Natural killer cell treated with Interleukin-12 subunit alpha and Interleukin-12 subunit beta and Interleukin-15 and Interleukin-18, amount 100 ng/mL, for 72 hours (primary cell): ENCODE measurements around the gene INF2. TPM values are rescaled to one million over a fixed set of nuclear protein-coding genes. Genes with fewer than 3 reads are reported as not detected.

Experiments used
- ATAC-seq, 2 donors: fragments of 150-1000 bp; cut with Tn5 transposase in 1 of 2; sonication (Bioruptor Pico), chemical (Tn5 transposase) in 1 of 2; 2 replicates each; pipeline ENCODE4 v1.10.0; 2021
- DNase-seq: peaks from one replicate; pipeline ENCODE4 v3.0.0; 2022; ENCODE audit warnings: low spot score
- H3K27ac Mint-ChIP-seq, 2 donors: 1 replicate in 1 of 2; 2 replicates in 1 of 2; pipeline ENCODE4 v1.8.0; 2022; ENCODE audit warnings: mixed read lengths in 2 of 2, mild to moderate bottlenecking in 1 of 2, moderate library complexity in 1 of 2
- H3K27me3 Mint-ChIP-seq, 2 donors: 1 replicate in 1 of 2; 2 replicates in 1 of 2; pipeline ENCODE4 v1.8.0; 2022; ENCODE audit warnings: mixed read lengths in 2 of 2
- H3K36me3 Mint-ChIP-seq: one replicate; pipeline ENCODE4 v1.8.0; 2022; ENCODE audit warnings: mixed read lengths
- H3K4me1 Mint-ChIP-seq, 2 donors: 1 replicate in 1 of 2; 2 replicates in 1 of 2; pipeline ENCODE4 v1.8.0; 2022; ENCODE audit warnings: low read depth in 2 of 2, mixed read lengths in 2 of 2, mild to moderate bottlenecking in 1 of 2
- H3K4me3 Mint-ChIP-seq: one replicate; pipeline ENCODE4 v1.8.0; 2022; ENCODE audit warnings: mixed read lengths
- H3K9me3 Mint-ChIP-seq: 2 replicates; pipeline ENCODE4 v1.8.0; 2022; ENCODE audit warnings: mixed read lengths
- total RNA-seq, 2 donors: library from RNA; stranded (reverse); gene quantifications; one replicate each; pipeline ENCODE4 v1.2.3, GENCODE V29; 2022

The INF2 gene
- total RNA-seq, 2 donors from 2014 or later, result 19.2 to 44.9 TPM

GRCh38 chr14:104714066-104714465 lies 24.6 kb downstream of the INF2 start:
- H3K4me1 Mint-ChIP-seq, result peaks cover 0 to 3% of the 10 kb centered on the region in 2 donors
- no peaks in the 10 kb centered on the region for H3K9me3 Mint-ChIP-seq
- no peak overlapping the region for H3K4me3 Mint-ChIP-seq
- DNase-seq (no peak), ATAC-seq (no peak)
- no peaks in the 10 kb centered on the region for H3K27me3 Mint-ChIP-seq
- no peak overlapping the region for H3K27ac Mint-ChIP-seq
- H3K36me3 Mint-ChIP-seq, result no peaks in the 10 kb centered on the region

GRCh38 chr14:104714681-104715080 lies 25.3 kb downstream of the INF2 start:
- ATAC-seq (no peak), DNase-seq (no peak)
- Mint-ChIP-seq H3K4me3 (no peak overlapping the region), H3K9me3 (no peaks in the 10 kb centered on the region), H3K36me3 (no peaks in the 10 kb centered on the region), H3K4me1 (peaks cover 0 to 3% of the 10 kb centered on the region in 2 donors), H3K27me3 (no peaks in the 10 kb centered on the region), H3K27ac (no peak overlapping the region)

GRCh38 chr14:104715416-104715815 lies 26.0 kb downstream of the INF2 start:
- no peak for DNase-seq
- peaks cover 0 to 3% of the 10 kb centered on the region in 2 donors for H3K4me1 Mint-ChIP-seq
- no peaks in the 10 kb centered on the region for H3K27me3 Mint-ChIP-seq
- H3K4me3 Mint-ChIP-seq, result no peak overlapping the region
- H3K36me3 Mint-ChIP-seq, result no peaks in the 10 kb centered on the region
- H3K27ac Mint-ChIP-seq, result no peak overlapping the region
- no peak for ATAC-seq
- no peaks in the 10 kb centered on the region for H3K9me3 Mint-ChIP-seq

- Mint-ChIP-seq H3K27me3 (no peaks in the 10 kb centered on the region), H3K27ac (no peak overlapping the region), H3K36me3 (no peaks in the 10 kb centered on the region), H3K9me3 (no peaks in the 10 kb centered on the region), H3K4me1 (peaks cover 0 to 3% of the 10 kb centered on the region in 2 donors), H3K4me3 (no peak overlapping the region)
- no peak for ATAC-seq
- no peak for DNase-seq
Measured at GRCh38 chr14:104715871-104716270, 26.5 kb downstream of the INF2 start.

- Mint-ChIP-seq H3K4me1 (peaks cover 0 to 3% of the 10 kb centered on the region in 2 donors), H3K27me3 (no peaks in the 10 kb centered on the region), H3K36me3 (no peaks in the 10 kb centered on the region), H3K9me3 (no peaks in the 10 kb centered on the region), H3K27ac (no peak overlapping the region), H3K4me3 (no peak overlapping the region)
- ATAC-seq, result no peak
- no peak for DNase-seq
Measured at GRCh38 chr14:104717137-104717536, 27.7 kb downstream of the INF2 start.

GRCh38 chr14:104717646-104718045 lies 28.2 kb downstream of the INF2 start:
- no peak overlapping the region for H3K4me3 Mint-ChIP-seq
- H3K4me1 Mint-ChIP-seq, result peaks cover 0 to 3% of the 10 kb centered on the region in 2 donors
- H3K36me3 Mint-ChIP-seq, result no peaks in the 10 kb centered on the region
- ATAC-seq (no peak), DNase-seq (no peak)
- no peaks in the 10 kb centered on the region for H3K9me3 Mint-ChIP-seq
- H3K27ac Mint-ChIP-seq, result no peak overlapping the region
- no peaks in the 10 kb centered on the region for H3K27me3 Mint-ChIP-seq

GRCh38 chr14:104718147-104718546 lies 28.7 kb downstream of the INF2 start:
- ATAC-seq (no peak), DNase-seq (no peak)
- H3K4me3 Mint-ChIP-seq, result no peak overlapping the region
- no peaks in the 10 kb centered on the region for H3K36me3 Mint-ChIP-seq
- no peaks in the 10 kb centered on the region for H3K27me3 Mint-ChIP-seq
- H3K4me1 Mint-ChIP-seq, result peaks cover 0 to 3% of the 10 kb centered on the region in 2 donors
- no peaks in the 10 kb centered on the region for H3K9me3 Mint-ChIP-seq
- no peak overlapping the region for H3K27ac Mint-ChIP-seq

- DNase-seq (no peak), ATAC-seq (no peak)
- Mint-ChIP-seq H3K27me3 (no peaks in the 10 kb centered on the region), H3K4me3 (no peak overlapping the region), H3K36me3 (no peaks in the 10 kb centered on the region), H3K27ac (no peak overlapping the region), H3K9me3 (no peaks in the 10 kb centered on the region), H3K4me1 (peaks cover 0 to 3% of the 10 kb centered on the region in 2 donors)
Measured at GRCh38 chr14:104718871-104719270, 29.5 kb downstream of the INF2 start.

GRCh38 chr14:104719343-104719742 lies 29.9 kb downstream of the INF2 start:
- H3K4me1 Mint-ChIP-seq, result peaks cover 0 to 3% of the 10 kb centered on the region in 2 donors
- no peaks in the 10 kb centered on the region for H3K27me3 Mint-ChIP-seq
- H3K36me3 Mint-ChIP-seq, result no peaks in the 10 kb centered on the region
- H3K9me3 Mint-ChIP-seq, result no peaks in the 10 kb centered on the region
- DNase-seq, result no peak
- H3K4me3 Mint-ChIP-seq, result no peak overlapping the region
- ATAC-seq, result no peak
- no peak overlapping the region for H3K27ac Mint-ChIP-seq

- no peak for DNase-seq
- Mint-ChIP-seq H3K36me3 (no peaks in the 10 kb centered on the region), H3K4me1 (peaks cover 0 to 3% of the 10 kb centered on the region in 2 donors), H3K4me3 (no peak overlapping the region), H3K27me3 (no peaks in the 10 kb centered on the region), H3K27ac (no peak overlapping the region), H3K9me3 (no peaks in the 10 kb centered on the region)
- no peak for ATAC-seq
Measured at GRCh38 chr14:104721505-104722431, 32.4 kb downstream of the INF2 start.

- H3K27me3 Mint-ChIP-seq, result peaks cover 0 to 4% of the 10 kb centered on the region in 2 donors
- H3K36me3 Mint-ChIP-seq, result no peaks in the 10 kb centered on the region
- H3K27ac Mint-ChIP-seq, result no peak overlapping the region
- H3K9me3 Mint-ChIP-seq, result no peaks in the 10 kb centered on the region
- DNase-seq, result no peak
- ATAC-seq, result no peak
- H3K4me3 Mint-ChIP-seq, result no peak overlapping the region
- peaks cover 0 to 5% of the 10 kb centered on the region in 2 donors for H3K4me1 Mint-ChIP-seq
Measured at GRCh38 chr14:104722938-104723650, 33.7 kb downstream of the INF2 start.

- peak; percentile 85 to 92 for ATAC-seq
- Mint-ChIP-seq H3K27ac (no peak within 1 kb of the TSS), H3K9me3 (no peaks in the 10 kb centered on the region), H3K27me3 (peaks cover 0 to 4% of the 10 kb centered on the region in 2 donors), H3K36me3 (no peaks in the 10 kb centered on the region), H3K4me3 (peak within 1 kb of the TSS; percentile 55), H3K4me1 (peaks cover 0 to 5% of the 10 kb centered on the region in 2 donors)
- peak; percentile 84 for DNase-seq
Measured at GRCh38 chr14:104723651-104724406, 34.4 kb downstream of the INF2 start, which contains the start of gene ADSS1. Gene ADSS1 (plus strand): TSS chr14:104724229. CDS start chr14:104724271, 42 bp downstream.

GRCh38 chr14:104724407-104724980 lies 35.1 kb downstream of the INF2 start:
- Mint-ChIP-seq H3K9me3 (no peaks in the 10 kb centered on the region), H3K4me1 (peaks cover 0 to 5% of the 10 kb centered on the region in 2 donors), H3K36me3 (no peaks in the 10 kb centered on the region), H3K4me3 (peak overlapping the region; percentile 55), H3K27me3 (peaks cover 0 to 7% of the 10 kb centered on the region in 2 donors), H3K27ac (no peak overlapping the region)
- ATAC-seq (peak in 1 of 2 donors; percentile 0), DNase-seq (no peak)
